HL-60/S4 treated with phorbol 12-myristate 13-acetate at 8.2 ng/mL for 4 days and 3 days (cell line): ENCODE data around the gene CSRP1.
"Not testable (repeated sequence)": the region's sequence is repeated elsewhere in the genome, so short reads cannot be mapped to it uniquely, and the experiment has no call there.

Source experiments
- in situ Hi-C: fragments of 300-500 bp; cut with MboI; formaldehyde crosslinking; loops from 2 replicates; pipeline ENCODE4 v1.15.0; 2022; ENCODE audit warnings: low sequenced_read_pairs

Gene CSRP1

DNA sequence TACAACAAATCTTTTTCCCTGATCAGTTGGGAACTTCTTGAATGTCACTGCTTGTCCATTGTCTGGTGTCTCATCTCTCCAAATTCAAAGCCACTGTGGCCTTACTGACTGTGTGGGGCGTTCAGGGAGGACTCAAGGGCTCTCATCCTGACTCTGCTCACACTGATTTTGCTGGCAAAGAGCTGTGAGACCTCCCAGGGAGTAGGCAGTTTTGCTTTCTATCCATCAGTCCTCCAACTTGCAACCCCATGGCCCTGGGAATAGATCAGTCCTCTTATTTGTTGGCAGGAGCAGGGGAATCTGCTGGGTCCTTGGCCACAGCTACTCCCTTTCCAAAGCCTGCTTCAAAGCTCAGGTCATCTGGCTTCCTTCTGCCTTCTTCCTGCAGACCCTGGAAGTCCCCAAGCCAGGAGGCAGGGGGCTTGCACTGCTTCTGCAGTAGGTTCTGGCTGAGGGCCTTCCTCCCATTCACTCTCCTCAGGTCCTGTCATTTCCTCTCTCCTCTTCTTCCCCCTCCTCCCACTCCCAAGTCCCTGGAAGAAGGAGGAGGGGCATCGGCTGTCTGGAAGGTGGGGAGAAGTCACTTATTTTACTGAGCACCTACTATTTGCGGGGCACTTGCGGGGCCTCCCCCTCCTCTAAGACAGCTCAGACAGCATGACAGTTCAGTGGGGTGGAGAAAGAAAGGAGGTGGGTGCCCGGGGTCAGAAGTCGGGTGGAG is 31.1 kb upstream of the CSRP1 start:
- in situ Hi-C loops = no loop called here

DNA sequence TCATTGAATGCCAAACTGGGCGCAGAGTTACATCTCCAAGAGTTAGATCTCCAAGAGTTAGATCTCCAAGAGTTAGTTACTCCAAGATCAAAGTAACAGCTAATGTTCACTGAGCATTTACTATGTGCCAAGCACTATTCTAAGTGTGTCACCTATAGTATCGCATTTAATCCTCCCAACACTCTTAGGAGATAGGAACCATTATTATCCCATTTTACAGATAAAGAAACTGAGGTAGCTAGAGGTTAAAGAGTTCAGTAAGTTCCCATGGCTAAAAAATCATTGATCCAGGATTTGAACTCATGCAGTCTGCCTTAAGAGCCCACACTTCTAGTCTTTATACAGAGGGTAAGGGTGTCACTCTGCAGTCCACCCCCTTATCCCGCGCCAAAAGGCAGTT is 30.5 kb upstream of the CSRP1 start:
- in situ Hi-C loops = no loop called here

DNA sequence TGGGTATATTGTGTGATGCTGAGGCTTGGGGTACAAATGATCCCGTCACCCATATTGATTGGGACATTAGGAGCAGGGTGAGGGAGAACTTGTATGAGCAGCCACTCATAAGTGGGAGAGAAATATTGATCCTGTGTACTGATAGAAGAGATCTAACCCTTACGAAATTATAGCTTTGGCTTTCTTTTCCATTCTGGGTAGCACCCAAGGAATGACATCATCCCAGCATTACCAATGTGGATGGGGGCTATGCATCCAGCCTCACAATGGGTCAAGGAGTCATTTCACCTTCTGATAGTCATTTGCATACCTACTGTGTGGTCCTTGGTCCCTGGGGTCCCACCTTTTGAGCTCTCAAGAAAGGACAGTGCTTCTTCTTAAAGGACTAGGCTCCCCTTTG is 30.1 kb upstream of the CSRP1 start:
- in situ Hi-C loops = no loop called here

DNA sequence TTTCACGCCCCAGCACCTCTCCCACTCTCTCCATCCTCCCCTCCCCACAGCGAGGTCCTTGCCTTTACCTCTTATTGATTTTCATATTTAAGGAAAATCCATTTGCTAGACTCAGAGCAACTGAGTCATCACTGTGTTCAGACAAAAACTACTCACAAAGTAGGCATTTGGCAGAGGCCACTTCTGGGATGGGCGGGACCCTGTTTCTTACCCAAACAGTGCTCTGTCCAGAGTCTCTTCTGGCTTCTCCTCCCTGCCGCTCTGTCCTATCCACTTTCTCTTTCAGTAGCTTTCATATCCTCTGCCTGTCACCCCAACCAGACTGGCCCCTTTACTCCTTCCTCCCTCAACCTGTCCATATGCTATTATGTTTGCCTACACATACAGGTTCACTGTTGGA is 29.6 kb upstream of the CSRP1 start:
- in situ Hi-C loops = no loop called here

DNA sequence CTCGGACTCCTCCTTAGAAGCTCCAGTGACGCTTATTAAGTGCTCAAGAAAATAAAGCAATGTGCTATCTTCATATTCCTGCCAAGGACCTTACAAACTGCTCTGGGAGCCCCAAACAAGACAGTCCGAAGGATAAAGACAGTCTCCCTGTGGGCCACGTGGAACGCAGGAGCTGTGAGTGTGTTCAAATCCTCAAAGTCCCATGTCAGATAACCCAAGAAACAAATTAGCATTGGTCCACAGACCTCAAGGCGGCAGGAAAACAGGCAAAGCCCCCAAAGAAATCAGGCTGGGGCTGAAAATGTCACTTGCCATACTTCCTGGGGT is 29.0 kb upstream of the CSRP1 start:
- in situ Hi-C loops = no loop called here

DNA sequence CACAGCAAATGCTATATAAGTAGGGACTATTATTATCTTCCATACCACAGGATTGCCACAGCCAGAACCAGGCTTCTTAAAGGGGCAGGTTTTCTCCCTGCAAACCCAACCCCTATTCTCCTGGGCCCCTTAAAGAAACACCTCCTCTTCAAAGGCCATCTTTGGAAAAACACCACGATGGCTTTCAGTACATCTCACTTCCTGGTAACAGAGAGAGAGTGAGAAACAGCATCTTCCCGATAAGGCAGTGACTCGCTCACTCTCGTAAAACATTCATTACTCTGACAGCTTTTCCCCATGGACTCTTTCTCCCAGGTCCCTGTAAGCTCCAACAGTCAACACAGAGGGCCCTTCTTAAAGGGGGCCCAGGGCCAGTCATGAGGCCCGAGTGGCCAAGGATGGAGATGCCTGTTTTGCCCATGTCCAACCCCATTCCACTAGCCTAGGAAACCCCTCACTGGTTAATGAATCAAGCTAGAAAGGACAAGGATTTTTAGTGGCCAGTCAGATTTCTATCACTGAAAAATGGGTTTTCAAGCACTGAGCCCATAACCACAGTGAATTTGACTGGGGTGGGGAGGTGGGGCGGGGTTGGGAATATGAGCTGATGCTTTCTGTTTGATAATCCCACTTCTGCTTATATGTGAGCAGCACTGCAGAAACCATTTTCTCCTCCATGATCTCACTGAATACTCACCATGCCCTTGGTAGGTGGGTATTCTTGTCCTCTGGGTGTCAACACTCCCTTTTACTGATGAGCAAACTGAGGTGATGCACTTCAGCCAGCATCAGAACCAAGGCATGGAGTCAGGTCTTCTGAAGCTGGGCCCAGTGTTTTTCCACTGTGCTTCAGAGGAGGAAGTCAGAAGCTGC is 28.4 kb upstream of the CSRP1 start:
- in situ Hi-C loops = no loop called here

DNA sequence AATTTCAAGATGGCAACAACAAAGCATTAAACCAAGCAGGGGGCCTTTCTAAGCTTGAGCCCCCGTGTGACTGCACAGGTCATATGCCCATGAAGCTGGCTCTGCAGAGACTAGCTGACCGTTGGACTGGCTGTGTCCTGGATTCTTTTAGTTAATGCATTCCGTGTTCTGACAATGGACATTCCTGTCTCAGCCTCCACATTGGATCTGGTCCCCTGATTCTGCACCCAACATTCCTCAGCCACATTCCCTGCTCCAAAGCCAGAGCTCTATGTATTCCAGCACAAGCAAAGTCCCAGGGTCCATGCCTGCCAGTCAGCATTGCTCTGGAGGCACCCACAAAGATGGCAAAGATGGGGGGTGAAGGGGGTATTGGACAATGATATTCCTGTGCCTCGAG is 26.9 kb upstream of the CSRP1 start:
- in situ Hi-C loops = no loop called here

DNA sequence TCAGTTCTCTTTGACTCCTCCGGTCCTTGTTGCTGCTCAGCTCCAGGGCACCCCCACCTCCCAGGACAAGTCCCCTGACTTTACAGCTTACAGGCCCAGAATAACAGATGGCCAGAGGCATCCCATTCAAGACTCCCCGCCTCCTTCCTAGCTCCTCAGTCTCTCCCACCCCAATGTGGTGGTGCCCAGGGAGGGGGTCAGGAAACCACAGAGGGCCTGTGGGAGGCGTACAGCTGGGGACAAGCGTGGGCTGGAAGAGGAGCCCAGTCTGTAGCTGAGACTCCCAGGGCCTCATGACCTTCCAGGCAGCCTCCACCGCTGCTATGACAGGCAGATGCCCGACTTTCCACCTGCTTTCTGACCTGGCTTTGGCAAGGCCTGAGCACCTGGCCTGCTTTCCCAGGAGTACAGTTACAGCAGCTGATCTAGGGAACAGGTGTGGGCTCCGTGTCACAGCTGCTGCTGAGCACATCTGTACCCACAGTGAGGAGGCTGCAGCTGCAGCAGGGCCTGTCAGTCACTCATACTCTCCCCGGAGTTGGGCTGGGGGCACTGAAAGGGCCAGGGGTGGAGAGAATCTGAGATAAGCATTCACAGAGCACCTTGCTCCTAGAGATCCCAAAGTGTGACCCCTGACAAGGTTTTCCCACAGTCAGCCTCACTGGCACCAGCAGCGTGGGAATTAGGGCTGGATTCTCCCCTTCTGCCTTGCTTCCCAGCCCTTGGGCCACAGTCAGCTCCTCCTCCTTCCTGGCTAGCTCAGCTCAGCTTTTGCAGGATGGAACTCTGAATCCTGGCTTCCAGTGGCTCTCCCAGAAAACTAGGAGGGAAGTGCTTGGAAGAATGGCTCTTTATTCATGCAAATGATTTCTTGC is 24.9 kb upstream of the CSRP1 start:
- in situ Hi-C loops = no loop called here

DNA sequence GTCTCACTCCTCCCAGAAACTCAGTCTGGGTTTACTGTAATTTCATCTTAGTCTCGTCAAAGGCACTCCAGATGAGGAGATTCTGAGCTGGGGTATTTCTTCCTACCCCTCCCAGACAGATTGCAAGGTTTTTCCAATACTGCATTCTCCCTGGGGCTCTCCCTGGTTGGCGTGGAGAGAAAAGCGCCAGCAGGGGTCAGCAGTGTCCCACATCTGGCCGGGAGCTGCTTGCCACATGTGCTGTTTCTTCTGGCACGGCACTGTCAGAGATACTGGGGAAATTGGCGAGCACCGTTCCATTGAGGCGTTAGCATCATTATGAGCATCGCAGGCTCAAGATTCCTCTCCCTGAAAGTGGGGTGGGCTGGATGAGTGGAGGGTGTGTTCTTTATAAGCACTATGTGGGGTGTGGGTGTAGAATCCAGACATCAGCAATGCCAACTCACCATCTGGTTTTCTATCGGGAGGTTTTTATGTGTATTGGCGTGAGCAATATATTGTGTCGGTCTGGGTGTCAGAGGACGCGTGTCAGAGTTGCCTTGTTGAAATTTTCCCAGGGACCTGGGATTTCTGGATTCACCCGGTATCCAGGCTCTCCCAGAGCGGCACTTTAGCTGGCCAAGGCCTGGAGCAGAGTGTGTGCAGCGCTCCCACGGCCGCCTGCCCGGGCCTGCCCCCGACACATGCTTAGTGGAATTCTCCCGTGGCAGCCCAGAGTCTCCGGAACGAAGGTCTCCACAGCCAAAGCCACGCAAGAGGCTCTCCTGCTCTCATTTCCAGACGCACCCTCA is 24.0 kb upstream of the CSRP1 start:
- in situ Hi-C loops = no loop called here

DNA sequence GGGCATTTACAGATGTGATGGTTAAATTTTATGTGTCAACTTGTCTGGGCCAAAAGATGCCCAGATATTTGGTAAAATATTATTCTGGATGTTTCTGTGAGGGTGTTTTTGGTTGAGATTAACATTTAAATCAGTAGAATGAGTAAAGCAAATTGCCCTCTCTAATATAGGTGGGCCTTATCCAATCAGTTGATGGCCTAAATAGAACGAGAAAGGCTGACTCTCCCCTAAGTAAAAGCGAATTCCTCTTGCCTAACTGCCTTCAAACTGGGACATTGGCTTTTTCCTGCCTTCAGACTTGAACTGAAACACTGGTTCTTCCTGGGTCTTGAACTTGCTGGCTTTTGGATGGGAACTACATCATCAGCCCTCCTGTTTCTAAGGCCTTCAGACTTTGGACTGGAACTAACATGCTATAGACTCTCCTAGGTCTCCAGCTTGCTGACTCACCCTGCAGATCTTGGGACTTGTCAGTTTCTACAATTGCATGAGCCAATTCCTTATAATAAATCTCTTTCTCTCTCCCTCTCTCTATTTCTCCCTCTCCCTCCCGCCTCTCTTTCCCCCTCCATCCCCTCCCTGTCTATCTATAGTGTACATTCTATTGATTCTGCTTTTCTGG is 21.8 kb upstream of the CSRP1 start:
- in situ Hi-C loops = no loop called here

DNA sequence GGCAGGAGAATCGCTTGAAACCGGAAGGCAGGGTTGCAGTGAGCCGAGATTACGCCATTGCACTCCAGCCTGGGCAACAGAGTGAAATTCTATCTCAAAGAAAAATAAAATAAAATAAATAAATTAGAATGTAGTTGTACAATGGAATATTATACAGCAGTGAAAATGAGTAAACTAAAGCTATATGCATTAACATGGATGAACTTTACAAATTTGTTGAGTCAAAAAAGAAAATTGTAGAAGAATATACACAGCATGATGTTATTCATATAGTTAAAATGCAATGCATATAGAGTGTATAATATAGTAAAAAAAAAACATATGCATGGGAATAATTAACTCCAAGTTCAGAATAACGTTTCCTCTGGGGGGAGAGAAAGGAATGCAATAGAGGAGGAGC is 21.0 kb upstream of the CSRP1 start:
- in situ Hi-C loops = no loop called here

DNA sequence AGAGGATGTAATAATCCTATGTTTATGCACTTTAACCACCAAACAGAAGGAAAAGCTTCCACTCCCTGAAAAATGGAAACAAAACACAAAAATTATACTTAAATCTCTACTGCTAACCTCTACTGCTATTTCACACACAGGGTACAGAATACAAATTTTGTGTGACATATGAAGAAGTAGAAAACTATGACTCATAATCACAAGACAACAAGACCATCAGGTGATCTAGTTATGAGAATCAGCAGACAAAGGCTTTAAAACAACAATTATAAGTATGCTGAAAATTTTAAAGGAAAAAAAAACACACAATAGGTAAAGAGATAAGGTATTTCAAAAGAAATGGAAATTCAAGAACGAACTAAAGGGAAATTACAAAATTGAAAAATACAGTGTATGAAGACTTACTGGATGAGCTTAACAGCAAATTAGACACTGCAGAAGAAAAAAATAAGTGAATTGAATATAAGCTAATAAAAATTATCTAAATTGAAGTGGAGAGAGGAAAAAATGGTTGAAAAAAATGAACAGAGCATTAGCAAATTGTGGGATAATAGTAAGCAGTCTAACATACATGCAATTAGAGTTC is 18.4 kb upstream of the CSRP1 start:
- in situ Hi-C loops = no loop called here

DNA sequence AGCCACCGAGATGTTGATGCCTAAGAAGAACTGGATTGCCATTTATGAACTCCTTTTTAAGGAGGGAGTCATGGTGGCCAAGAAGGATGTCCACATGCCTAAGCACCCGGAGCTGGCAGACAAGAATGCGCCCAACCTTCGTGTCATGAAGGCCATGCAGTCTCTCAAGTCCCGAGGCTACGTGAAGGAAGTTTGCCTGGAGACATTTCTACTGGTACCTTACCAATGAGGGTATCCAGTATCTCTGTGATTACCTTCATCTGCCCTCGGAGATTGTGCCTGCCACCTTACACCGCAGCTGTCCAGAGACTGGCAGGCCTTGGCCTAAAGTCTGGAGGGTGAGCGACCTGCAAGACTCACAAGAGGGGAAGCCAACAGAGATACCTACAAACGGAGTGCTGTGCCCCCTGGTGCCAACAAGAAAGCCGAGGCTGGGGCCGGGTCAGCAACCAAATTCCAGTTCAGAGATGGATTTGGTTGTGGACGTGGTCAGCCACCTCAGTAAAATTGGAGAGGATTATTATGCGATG is 13.2 kb upstream of the CSRP1 start:
- in situ Hi-C loops = not testable (repeated sequence)

DNA sequence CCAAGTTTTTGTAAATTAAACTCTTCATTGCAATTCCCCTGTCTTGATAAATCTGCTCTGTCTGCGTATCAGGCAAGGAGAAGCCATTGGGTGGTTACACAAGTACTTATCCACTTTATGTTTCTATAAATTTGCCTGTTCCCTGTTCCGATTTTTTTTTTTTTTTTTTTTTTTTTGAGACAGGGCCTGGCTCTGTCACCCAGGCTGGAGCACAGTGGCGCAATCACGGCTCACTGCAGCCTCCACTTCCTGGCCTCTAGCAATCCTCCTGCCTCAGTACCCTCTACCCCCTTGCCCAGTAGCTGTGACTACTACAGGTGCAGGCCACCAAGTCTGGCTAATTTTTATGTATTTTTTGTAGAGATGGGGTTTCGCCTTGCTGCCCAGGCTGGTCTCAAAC is 11.1 kb upstream of the CSRP1 start:
- in situ Hi-C loops = no loop called here

DNA sequence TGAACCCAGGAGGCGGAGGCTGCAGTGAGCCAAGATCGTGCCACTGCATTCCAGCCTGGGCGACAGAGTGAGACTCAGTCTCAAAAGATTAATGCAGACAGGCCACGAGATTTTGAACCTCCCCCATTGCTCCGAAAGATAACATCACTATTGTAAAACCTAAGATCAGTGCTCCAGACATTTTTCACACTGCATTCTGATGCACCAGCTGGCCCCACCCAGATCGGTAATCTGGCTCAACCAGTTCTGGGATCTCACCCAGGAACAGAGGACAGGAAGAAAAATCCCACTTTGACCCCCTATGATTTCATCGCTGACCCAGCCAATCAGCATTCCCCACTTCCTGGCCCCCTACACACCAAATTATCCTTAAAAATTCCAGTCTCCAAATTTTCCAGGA is 10.7 kb upstream of the CSRP1 start:
- in situ Hi-C loops = no loop called here

DNA sequence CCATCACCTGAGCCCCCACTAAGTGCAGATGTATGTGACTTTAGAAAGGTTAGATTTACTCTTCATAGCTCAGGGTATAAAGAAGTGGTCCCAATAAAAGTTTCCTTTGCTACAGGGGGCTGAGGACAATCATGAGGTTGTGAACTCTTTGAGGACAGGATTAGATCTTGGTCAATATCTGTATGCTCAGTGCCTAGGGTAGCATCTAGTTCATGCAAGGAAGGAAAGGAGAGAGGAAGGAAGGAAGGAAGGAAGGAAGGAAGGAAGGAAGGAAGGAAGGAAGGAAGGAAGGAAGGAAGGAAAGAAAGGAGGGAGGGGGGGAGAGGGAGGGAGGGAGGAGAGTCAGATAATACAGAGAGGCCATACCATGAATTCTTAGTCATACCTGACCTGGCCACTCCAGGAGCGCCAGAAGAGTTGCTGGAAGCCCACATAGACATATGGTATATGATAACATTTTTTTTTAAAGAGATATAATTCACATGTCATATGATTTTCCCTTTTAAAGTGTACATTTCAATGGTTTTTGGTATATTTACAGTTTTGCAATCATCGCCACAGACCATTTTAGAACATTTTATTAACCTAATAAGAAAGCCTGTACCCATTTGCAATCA is 9.7 kb upstream of the CSRP1 start:
- in situ Hi-C loops = no loop called here

DNA sequence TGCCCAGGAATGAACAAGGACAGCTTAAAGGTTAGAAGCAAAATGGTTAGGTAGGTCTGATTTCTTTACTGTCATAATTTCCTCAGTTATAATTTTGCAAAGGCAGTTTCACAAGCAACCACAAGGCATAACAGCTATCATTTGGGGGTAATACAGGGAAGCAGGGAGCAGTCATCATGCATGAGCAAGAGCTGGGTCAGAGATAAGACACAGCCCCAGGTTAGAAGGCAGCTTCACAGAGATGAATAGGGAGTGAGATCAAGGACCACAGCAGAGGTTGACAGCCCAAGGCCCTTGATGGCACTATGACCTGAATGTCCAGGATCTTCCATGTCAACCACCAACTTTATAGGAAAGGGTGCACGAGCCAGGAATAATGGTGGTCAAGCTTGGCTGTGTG is 9.0 kb upstream of the CSRP1 start:
- in situ Hi-C loops = no loop called here

DNA sequence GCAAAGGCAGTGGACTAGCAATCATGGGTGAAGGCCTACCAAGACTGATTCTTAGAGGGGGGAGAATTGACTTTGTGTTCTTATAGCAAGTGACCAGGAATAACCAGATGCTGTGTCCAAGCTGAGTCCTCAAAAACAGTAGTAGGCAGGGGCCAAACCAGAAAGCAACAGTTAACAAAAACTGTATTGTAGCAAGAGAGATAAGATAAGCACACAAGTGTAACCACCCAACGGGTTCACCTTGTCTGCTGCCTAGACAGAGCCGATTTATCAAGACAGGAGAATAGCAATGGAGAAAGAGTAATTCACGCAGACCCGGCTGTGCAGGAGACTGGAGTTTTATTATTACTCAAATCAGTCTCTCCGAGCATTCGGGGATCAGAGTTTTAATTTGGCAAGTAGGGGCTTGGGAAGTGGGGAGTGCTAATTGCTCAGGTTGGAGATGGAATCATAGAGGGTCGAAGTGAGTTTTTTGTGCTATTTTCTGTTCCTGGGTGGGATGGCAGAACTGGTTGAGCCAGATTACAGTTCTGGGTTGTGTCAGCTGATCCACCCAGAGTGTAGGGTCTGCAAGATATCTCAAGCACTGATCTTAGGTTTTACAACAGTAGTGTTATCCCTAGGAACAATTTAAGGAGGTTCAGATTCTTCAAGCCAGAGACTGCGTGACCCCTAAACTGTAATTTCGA is 8.3 kb upstream of the CSRP1 start:
- in situ Hi-C loops = no loop called here

DNA sequence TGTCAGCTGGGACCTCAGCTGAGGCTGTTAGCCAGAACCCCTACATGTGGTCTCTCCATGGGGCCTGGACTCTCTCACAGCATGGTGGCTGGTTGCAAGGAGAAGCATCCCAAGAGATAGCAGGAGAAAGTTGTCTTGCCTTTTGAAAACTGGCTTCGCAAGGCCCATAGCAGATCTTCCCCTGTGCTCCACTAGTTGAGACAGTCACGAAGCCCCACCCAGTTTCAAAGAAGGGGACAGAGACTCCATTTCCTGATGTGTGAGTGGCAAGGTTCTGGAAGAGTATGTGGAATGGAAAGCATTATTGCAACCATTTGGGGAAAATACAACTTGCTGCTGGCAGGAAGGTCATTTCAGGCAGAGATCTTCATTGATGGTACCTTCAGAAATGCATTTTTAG is 7.5 kb upstream of the CSRP1 start:
- in situ Hi-C loops = no loop called here
